C1 segment of cervical spinal cord (tissue), 14 donors: Measurements from ENCODE around the gene CCDC85B.

Experiments
- DNase-seq, 14 donors: peaks; one replicate each; lab custom pipeline; 2025; lab: John Stamatoyannopoulos, UW

Gene CCDC85B

GRCh38 chr11:65857500-65857852, 33.0 kb upstream of the CCDC85B start:
- peak in 6 of 14 donors; percentile 41 to 72 (median 62) for DNase-seq

- peak; percentile 83 to 98 (median 96) for DNase-seq
Measured at GRCh38 chr11:65857853-65858680, 32.4 kb upstream of the CCDC85B start, which contains the start of gene CFL1. CFL1 (minus strand) TSS chr11:65858180; CDS start chr11:65858099, 81 bp downstream.

- no peak for DNase-seq
Measured at GRCh38 chr11:65858681-65859087, 31.8 kb upstream of the CCDC85B start.

GRCh38 chr11:65859095-65859811, 31.2 kb upstream of the CCDC85B start:
- peak; percentile 56 to 97 (median 88) for DNase-seq

- peak in 6 of 14 donors; percentile 72 to 87 (median 78) for DNase-seq
Measured at GRCh38 chr11:65859812-65860277, 30.6 kb upstream of the CCDC85B start.

- peak; percentile 43 to 94 (median 85) for DNase-seq
Measured at GRCh38 chr11:65860278-65861164, 30.0 kb upstream of the CCDC85B start, which contains the start of gene MUS81. MUS81 (plus strand) TSS chr11:65860433; CDS start chr11:65860754, 321 bp downstream.

- DNase-seq, result no peak
Measured at GRCh38 chr11:65861165-65861505, 29.3 kb upstream of the CCDC85B start.

GRCh38 chr11:65861533-65862183, 28.8 kb upstream of the CCDC85B start:
- DNase-seq, result no peak

- no peak for DNase-seq
Measured at GRCh38 chr11:65862191-65862735, 28.2 kb upstream of the CCDC85B start.

GRCh38 chr11:65862941-65863888, 27.3 kb upstream of the CCDC85B start:
- DNase-seq, result no peak

GRCh38 chr11:65863889-65864705, 26.4 kb upstream of the CCDC85B start:
- no peak for DNase-seq

GRCh38 chr11:65864706-65865471, 25.6 kb upstream of the CCDC85B start:
- no peak for DNase-seq

GRCh38 chr11:65865550-65866172, 24.8 kb upstream of the CCDC85B start:
- DNase-seq, result no peak

- DNase-seq, result no peak
Measured at GRCh38 chr11:65866509-65867283, 23.8 kb upstream of the CCDC85B start.

GRCh38 chr11:65867284-65868071, 23.0 kb upstream of the CCDC85B start:
- no peak for DNase-seq
